DOHH2 (cell line): ENCODE results near the gene PCDHB12.

Experiments used
- H3F3A ChIP-seq: fragments of 200-600 bp; sonication (generic), shearing (Covaris generic); 2 replicates; pipeline ENCODE4 v1.6.0; 2016; ENCODE audit warnings: antibody characterized with exemption, mild to moderate bottlenecking; ENCODE audit not compliant: control insufficient read depth, insufficient read depth
- H3K27ac ChIP-seq: fragments of 200-600 bp; sonication (generic); 2 replicates; pipeline ENCODE4 v1.5.1; 2014; ENCODE audit warnings: low read depth, mild to moderate bottlenecking, low read length, moderate library complexity
- H3K27me3 ChIP-seq: fragments of 200-600 bp; sonication (generic); 2 replicates; pipeline ENCODE4 v1.6.1; 2014; ENCODE audit warnings: mild to moderate bottlenecking, low read length, mixed read lengths; ENCODE audit not compliant: control insufficient read depth
- H3K36me3 ChIP-seq: fragments of 200-600 bp; sonication (generic); 2 replicates; pipeline ENCODE4 v1.6.1; 2014; ENCODE audit warnings: mild to moderate bottlenecking, low read length, moderate library complexity, mixed read lengths; ENCODE audit not compliant: control insufficient read depth
- H3K4me1 ChIP-seq: fragments of 200-600 bp; sonication (generic); 2 replicates; pipeline ENCODE4 v1.6.1; 2014; ENCODE audit warnings: mild to moderate bottlenecking, low read length, mixed read lengths; ENCODE audit not compliant: control insufficient read depth
- H3K4me2 ChIP-seq: fragments of 200-600 bp; sonication (generic); 2 replicates; pipeline ENCODE4 v1.6.0; 2014; ENCODE audit warnings: mild to moderate bottlenecking, low read length, moderate library complexity
- H3K4me3 ChIP-seq: fragments of 200-600 bp; sonication (generic); 2 replicates; pipeline ENCODE4 v1.5.1; 2014; ENCODE audit warnings: mild to moderate bottlenecking, low read length, mixed read lengths
- H3K79me2 ChIP-seq: fragments of 200-600 bp; sonication (generic); 2 replicates; pipeline ENCODE4 v1.6.1; 2014; ENCODE audit warnings: mild to moderate bottlenecking, low read length, mixed read lengths; ENCODE audit not compliant: control insufficient read depth
- H3K9me2 ChIP-seq: fragments of 200-600 bp; sonication (generic); replicated peaks from 2 replicates; pipeline ENCODE4 v1.6.1; 2014; ENCODE audit warnings: mild to moderate bottlenecking, low read length, mixed read lengths; ENCODE audit not compliant: control insufficient read depth
- H3K9me3 ChIP-seq: fragments of 200-600 bp; sonication (generic); 2 replicates; pipeline ENCODE4 v1.6.1; 2014; ENCODE audit warnings: antibody characterized with exemption, low read length, mixed read lengths; ENCODE audit not compliant: control insufficient read depth, insufficient read depth
- H4K20me1 ChIP-seq: fragments of 200-600 bp; sonication (generic); 2 replicates; pipeline ENCODE4 v1.6.0; 2014; ENCODE audit warnings: low read depth, mild to moderate bottlenecking, antibody characterized with exemption, low read length, moderate library complexity; ENCODE audit not compliant: control insufficient read depth, insufficient read depth
- EZH2phosphoT487 ChIP-seq: fragments of 200-600 bp; sonication (generic); IDR thresholded peaks from 2 replicates; pipeline ENCODE4 v1.6.1; 2017; ENCODE audit warnings: borderline replicate concordance, mild to moderate bottlenecking, antibody characterized with exemption, low read length, moderate library complexity, mixed read lengths
- TF ChIP-seq, protein P1 (sequence below): fragments of 200-600 bp; sonication (generic); IDR thresholded peaks from one replicate; pipeline ENCODE4 v1.5.1; 2014; ENCODE audit warnings: antibody characterized with exemption, mild to moderate bottlenecking, low read depth, low read length; ENCODE audit not compliant: poor library complexity, severe bottlenecking

The PCDHB12 gene

DNA sequence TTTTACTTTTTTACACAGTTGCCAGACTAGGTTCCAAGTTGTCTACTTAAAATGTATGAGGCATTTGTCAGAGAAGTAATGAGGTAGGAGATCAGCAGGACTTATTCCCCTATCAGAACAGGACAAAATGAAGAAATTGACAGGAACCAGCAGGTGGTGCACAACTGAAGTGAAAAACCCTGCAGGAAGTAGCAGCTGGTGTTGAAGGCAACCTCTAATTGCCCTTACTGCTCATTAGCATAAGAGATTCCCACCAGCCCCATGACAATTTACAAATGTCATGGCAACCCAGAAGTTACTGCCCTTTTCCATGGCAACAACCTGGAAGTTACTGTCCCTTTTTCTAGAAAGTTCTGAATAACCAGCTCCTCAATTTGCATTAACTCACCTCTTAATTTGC, 42.1 kb downstream of the PCDHB12 start:
- Histone ChIP-seq H3K9me3 (peaks cover 12% of the 10 kb centered on the region), H3K27ac (no peak overlapping the region), H3K4me3 (no peak overlapping the region), H3K79me2 (no peaks in the 10 kb centered on the region), H3K4me1 (no peaks in the 10 kb centered on the region), H3K36me3 (no peaks in the 10 kb centered on the region), H3K27me3 (no peaks in the 10 kb centered on the region), H4K20me1 (no peaks in the 10 kb centered on the region), H3K4me2 (no peak overlapping the region), H3F3A (no peaks in the 10 kb centered on the region), H3K9me2 (no peaks in the 10 kb centered on the region)
- TF ChIP-seq EZH2phosphoT487, result no peak
- TF ChIP-seq, protein P1, sequence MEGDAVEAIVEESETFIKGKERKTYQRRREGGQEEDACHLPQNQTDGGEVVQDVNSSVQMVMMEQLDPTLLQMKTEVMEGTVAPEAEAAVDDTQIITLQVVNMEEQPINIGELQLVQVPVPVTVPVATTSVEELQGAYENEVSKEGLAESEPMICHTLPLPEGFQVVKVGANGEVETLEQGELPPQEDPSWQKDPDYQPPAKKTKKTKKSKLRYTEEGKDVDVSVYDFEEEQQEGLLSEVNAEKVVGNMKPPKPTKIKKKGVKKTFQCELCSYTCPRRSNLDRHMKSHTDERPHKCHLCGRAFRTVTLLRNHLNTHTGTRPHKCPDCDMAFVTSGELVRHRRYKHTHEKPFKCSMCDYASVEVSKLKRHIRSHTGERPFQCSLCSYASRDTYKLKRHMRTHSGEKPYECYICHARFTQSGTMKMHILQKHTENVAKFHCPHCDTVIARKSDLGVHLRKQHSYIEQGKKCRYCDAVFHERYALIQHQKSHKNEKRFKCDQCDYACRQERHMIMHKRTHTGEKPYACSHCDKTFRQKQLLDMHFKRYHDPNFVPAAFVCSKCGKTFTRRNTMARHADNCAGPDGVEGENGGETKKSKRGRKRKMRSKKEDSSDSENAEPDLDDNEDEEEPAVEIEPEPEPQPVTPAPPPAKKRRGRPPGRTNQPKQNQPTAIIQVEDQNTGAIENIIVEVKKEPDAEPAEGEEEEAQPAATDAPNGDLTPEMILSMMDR, result no peak

DNA sequence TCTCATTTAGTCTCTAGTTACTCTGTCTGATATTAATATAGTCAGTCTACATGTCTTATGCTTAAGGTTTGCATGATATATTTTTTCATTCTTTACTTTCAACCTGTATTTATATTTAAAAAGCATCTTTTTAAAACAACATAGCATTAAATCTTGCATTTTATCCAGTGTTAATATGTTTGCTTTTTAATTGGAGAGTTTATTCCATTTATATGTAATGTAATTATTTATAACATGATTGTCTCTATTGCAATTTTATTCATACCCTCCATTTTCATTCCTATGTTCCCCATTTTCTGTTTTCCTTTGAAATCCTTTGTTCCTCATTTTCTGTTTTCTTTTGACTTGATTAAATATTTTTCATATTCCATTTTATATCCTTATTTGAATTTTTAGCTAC, 49.9 kb downstream of the PCDHB12 start:
- H3K79me2 ChIP-seq, result no peaks in the 10 kb centered on the region
- H3F3A ChIP-seq, result no peaks in the 10 kb centered on the region
- no peaks in the 10 kb centered on the region for H4K20me1 ChIP-seq
- peaks cover 37% of the 10 kb centered on the region for H3K9me3 ChIP-seq
- H3K4me2 ChIP-seq, result no peak overlapping the region
- no peaks in the 10 kb centered on the region for H3K36me3 ChIP-seq
- no peaks in the 10 kb centered on the region for H3K27me3 ChIP-seq
- no peak for TF ChIP-seq EZH2phosphoT487
- TF ChIP-seq, protein P1, result no peak
- no peak overlapping the region for H3K27ac ChIP-seq
- H3K4me1 ChIP-seq, result no peaks in the 10 kb centered on the region
- H3K9me2 ChIP-seq, result no peaks in the 10 kb centered on the region
- no peak overlapping the region for H3K4me3 ChIP-seq

DNA sequence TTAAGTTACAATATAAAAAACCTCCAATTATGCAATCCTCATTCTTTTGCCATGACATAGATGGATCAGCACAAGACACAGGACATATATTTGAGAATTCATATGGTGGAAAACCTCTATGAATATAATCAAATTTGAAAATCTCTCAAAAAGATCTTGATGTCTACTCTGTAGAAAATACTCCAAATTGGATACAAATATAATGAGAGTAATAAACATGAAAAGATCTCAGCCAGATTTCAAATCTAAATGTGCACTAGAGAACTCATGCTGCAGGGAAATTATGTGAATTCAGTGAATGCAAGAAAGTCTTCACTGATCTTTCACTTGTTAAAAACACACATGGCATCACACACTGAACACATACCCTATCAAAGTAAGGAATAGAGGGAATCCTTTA, 50.4 kb downstream of the PCDHB12 start:
- no peaks in the 10 kb centered on the region for H3K9me2 ChIP-seq

More for the DNA sequence above, 50.4 kb downstream of the PCDHB12 start:
- Histone ChIP-seq H3F3A (no peaks in the 10 kb centered on the region), H3K36me3 (no peaks in the 10 kb centered on the region), H3K27ac (no peak overlapping the region), H3K9me3 (peaks cover 37% of the 10 kb centered on the region), H3K79me2 (no peaks in the 10 kb centered on the region), H3K4me2 (no peak overlapping the region), H3K4me3 (no peak overlapping the region), H3K4me1 (no peaks in the 10 kb centered on the region), H4K20me1 (no peaks in the 10 kb centered on the region), H3K27me3 (no peaks in the 10 kb centered on the region)
- no peak for TF ChIP-seq EZH2phosphoT487
- TF ChIP-seq, protein P1, result no peak
